Body of pancreas (tissue), 4 donors: ENCODE measurements around the gene NSMCE1. TPM values are rescaled to one million over a fixed set of nuclear protein-coding genes. Genes with fewer than 3 reads are reported as not detected.
A peak's percentile ranks its signal among the peaks of the same experiment; 100 is the strongest.

Experiments
- ATAC-seq: fragments of 150-250 bp; one replicate; pipeline ENCODE4 v1.9.1; 2016
- DNase-seq, 4 donors: peaks; one replicate each; pipeline ENCODE4 v3.0.0-alpha.2; 2019
- H3K27ac ChIP-seq, 4 donors: fragments of 200-600 bp; sonication (generic); 1 replicate in 3 of 4; 2 replicates in 1 of 4; pipeline versions ENCODE4 v1.5.1 to v1.6.1; 2016 to 2019; ENCODE audit warnings: mild to moderate bottlenecking in 1 of 4, mixed read lengths in 1 of 4, moderate library complexity in 1 of 4
- H3K27me3 ChIP-seq, 2 donors: fragments of 200-600 bp; sonication (generic); one replicate each; pipeline ENCODE4 v1.6.0; 2016; ENCODE audit warnings: mild to moderate bottlenecking in 1 of 2
- H3K36me3 ChIP-seq, 2 donors: fragments of 200-600 bp; sonication (generic); replicated peaks in 1 of 2; 2 replicates each; pipeline ENCODE4 v1.5.1; 2016; ENCODE audit warnings: low read depth in 2 of 2; ENCODE audit not compliant: insufficient read depth in 1 of 2
- H3K4me1 ChIP-seq: fragments of 200-600 bp; sonication (generic); one replicate; pipeline ENCODE4 v1.6.0; 2016
- H3K4me3 ChIP-seq, 2 donors: fragments of 200-600 bp; sonication (generic); 1 replicate in 1 of 2; 2 replicates in 1 of 2; pipeline ENCODE4 v1.5.1; 2016 to 2019
- H3K9me3 ChIP-seq, 3 donors: fragments of 200-600 bp; sonication (generic); 1 replicate in 2 of 3; 2 replicates in 1 of 3; pipeline ENCODE4 v1.5.1; 2016
- CTCF ChIP-seq, 7 experiments: fragments of 450-650 bp in 4 of 7; fragments of 200-600 bp in 3 of 7; sonication (generic) in 3 of 7; IDR thresholded peaks; one replicate each; pipeline ENCODE4 v1.5.1; 2016 to 2019; ENCODE audit warnings: antibody characterized with exemption in 7 of 7
- POLR2A ChIP-seq, 3 donors: fragments of 450-650 bp; IDR thresholded peaks; one replicate each; pipeline ENCODE4 v1.6.1; 2016; ENCODE audit warnings: antibody characterized with exemption in 3 of 3, mild to moderate bottlenecking in 2 of 3
- WGBS, 2 donors: methylation state at CpG; one replicate each; pipeline ENCODE4 v1.1.5; 2017; 5-methylcytosine and 5-hydroxymethylcytosine counted together
- intact Hi-C: fragments of 100-400 bp; cut with DNase I; formaldehyde crosslinking; loops from one replicate; pipeline ENCODE4 v1.15.1; 2023
- total RNA-seq, 2 donors: library from RNA; depleted of rRNA; stranded (reverse); fragments of >200 nt; gene quantifications; one replicate each; pipeline ENCODE4 v1.1.0, GENCODE V29; 2016

Gene NSMCE1
- total RNA-seq, 2 donors from 2014 or later, result 20.1 to 29.1 TPM

- Histone ChIP-seq H3K36me3 (no peaks in the 10 kb centered on the region), H3K9me3 (no peaks in the 10 kb centered on the region), H3K4me1 (peaks cover 26% of the 10 kb centered on the region), H3K4me3 (no peak overlapping the region), H3K27ac (peak overlapping the region; percentile 17 to 72 (median 56)), H3K27me3 (no peaks in the 10 kb centered on the region)
- ATAC-seq (peak; percentile 67), DNase-seq (peak in 1 of 4 donors; percentile 60)
- 29 to 44% methylated on average over 11 to 13 of the region's 13 CpGs for WGBS, 2 donors
- intact Hi-C loops, result no loop called here
- TF ChIP-seq POLR2A (IDR thresholded peaks at IDR 0.05) (peak in 1 of 3 donors; percentile 33), CTCF (IDR thresholded peaks at IDR 0.05) (no peak)
Observed at GRCh38 chr16:27242868-27243590, 25.5 kb downstream of the NSMCE1 start.

GRCh38 chr16:27242398-27242797, 26.2 kb downstream of the NSMCE1 start:
- no peak for DNase-seq
- H3K27me3 ChIP-seq, result no peaks in the 10 kb centered on the region
- H3K9me3 ChIP-seq, result no peaks in the 10 kb centered on the region
- no peak overlapping the region for H3K4me3 ChIP-seq
- TF ChIP-seq POLR2A (IDR thresholded peaks at IDR 0.05), result no peak
- no peak for TF ChIP-seq CTCF (IDR thresholded peaks at IDR 0.05)
- intact Hi-C loops, result no loop called here
- H3K27ac ChIP-seq, result peak overlapping the region; percentile 1 to 72 (median 56)
- 80 to 81% methylated on average over 2 of the region's 2 CpGs for WGBS, 2 donors
- H3K4me1 ChIP-seq, result peaks cover 33% of the 10 kb centered on the region
- ATAC-seq, result no peak
- no peaks in the 10 kb centered on the region for H3K36me3 ChIP-seq

- Histone ChIP-seq H3K4me3 (no peak overlapping the region), H3K27me3 (no peaks in the 10 kb centered on the region), H3K36me3 (no peaks in the 10 kb centered on the region), H3K4me1 (peaks cover 40% of the 10 kb centered on the region), H3K27ac (peak overlapping the region in 2 of 4 donors; percentile 1 to 7), H3K9me3 (no peaks in the 10 kb centered on the region)
- intact Hi-C loops, result no loop called here
- no peak for DNase-seq
- ATAC-seq, result no peak
- TF ChIP-seq CTCF (IDR thresholded peaks at IDR 0.05) (no peak), POLR2A (IDR thresholded peaks at IDR 0.05) (no peak)
- WGBS, 2 donors, result 81 to 84% methylated on average over 13 of the region's 13 CpGs
Observed at GRCh38 chr16:27241658-27242057, 26.9 kb downstream of the NSMCE1 start.

GRCh38 chr16:27240948-27241531, 27.5 kb downstream of the NSMCE1 start:
- Histone ChIP-seq H3K36me3 (no peaks in the 10 kb centered on the region), H3K4me1 (peaks cover 38% of the 10 kb centered on the region), H3K4me3 (no peak overlapping the region), H3K27me3 (no peaks in the 10 kb centered on the region), H3K27ac (peak overlapping the region in 1 of 4 donors; percentile 7), H3K9me3 (no peaks in the 10 kb centered on the region)
- TF ChIP-seq POLR2A (IDR thresholded peaks at IDR 0.05), result no peak
- no peak for TF ChIP-seq CTCF (IDR thresholded peaks at IDR 0.05)
- ATAC-seq (no peak), DNase-seq (no peak)
- WGBS, 2 donors, result 76 to 83% methylated on average over 6 of the region's 6 CpGs
- intact Hi-C loops, result no loop called here
